PFSK-1 (cell line): ENCODE data around the gene USP49.

Source experiments
- POLR2AphosphoS5 ChIP-seq: IDR thresholded peaks from 2 replicates; pipeline ENCODE4 v1.6.1; 2012; ENCODE audit warnings: low read depth, mild to moderate bottlenecking, control low read depth, low read length, moderate library complexity
- TAF1 ChIP-seq: IDR thresholded peaks from 2 replicates; pipeline ENCODE4 v1.6.1; 2012; ENCODE audit warnings: low read length, control low read depth, borderline replicate concordance; ENCODE audit not compliant: insufficient read depth
- TF ChIP-seq, protein P1 (sequence below), 2 experiments: IDR thresholded peaks; 2 replicates each; pipeline versions ENCODE4 v1.6.1 to v1.8.0; 2011 to 2012; ENCODE audit warnings: low read depth in 2 of 2, low read length in 2 of 2, control low read depth in 1 of 2, inconsistent platforms in 1 of 2, mild to moderate bottlenecking in 1 of 2, moderate library complexity in 1 of 2; ENCODE audit not compliant: insufficient read depth in 1 of 2

DNA sequence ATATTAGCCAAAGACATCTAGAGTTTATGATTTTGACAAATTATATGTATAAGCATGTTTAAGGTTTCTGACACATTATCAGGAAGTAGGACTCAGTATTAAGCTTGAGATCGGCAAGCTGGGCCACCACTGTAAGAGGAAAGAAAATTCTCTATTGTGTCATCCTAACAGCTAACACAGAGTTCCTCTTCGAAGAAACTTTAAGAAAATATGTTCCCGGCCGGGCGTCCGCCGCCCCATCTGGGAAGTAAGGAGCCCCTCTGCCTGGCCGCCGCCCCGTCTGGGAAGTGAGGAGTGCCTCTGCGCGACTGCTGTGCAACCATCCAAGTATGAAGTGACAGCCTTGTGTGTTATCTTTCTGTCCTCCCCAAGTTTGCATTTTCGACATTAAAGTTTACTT, 23.0 kb downstream of the USP49 start:
- TF ChIP-seq POLR2AphosphoS5 (no peak), TAF1 (no peak)
- TF ChIP-seq, protein P1, sequence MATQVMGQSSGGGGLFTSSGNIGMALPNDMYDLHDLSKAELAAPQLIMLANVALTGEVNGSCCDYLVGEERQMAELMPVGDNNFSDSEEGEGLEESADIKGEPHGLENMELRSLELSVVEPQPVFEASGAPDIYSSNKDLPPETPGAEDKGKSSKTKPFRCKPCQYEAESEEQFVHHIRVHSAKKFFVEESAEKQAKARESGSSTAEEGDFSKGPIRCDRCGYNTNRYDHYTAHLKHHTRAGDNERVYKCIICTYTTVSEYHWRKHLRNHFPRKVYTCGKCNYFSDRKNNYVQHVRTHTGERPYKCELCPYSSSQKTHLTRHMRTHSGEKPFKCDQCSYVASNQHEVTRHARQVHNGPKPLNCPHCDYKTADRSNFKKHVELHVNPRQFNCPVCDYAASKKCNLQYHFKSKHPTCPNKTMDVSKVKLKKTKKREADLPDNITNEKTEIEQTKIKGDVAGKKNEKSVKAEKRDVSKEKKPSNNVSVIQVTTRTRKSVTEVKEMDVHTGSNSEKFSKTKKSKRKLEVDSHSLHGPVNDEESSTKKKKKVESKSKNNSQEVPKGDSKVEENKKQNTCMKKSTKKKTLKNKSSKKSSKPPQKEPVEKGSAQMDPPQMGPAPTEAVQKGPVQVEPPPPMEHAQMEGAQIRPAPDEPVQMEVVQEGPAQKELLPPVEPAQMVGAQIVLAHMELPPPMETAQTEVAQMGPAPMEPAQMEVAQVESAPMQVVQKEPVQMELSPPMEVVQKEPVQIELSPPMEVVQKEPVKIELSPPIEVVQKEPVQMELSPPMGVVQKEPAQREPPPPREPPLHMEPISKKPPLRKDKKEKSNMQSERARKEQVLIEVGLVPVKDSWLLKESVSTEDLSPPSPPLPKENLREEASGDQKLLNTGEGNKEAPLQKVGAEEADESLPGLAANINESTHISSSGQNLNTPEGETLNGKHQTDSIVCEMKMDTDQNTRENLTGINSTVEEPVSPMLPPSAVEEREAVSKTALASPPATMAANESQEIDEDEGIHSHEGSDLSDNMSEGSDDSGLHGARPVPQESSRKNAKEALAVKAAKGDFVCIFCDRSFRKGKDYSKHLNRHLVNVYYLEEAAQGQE (IDR thresholded peaks at IDR 0.05; ENCODE audit: insufficient read depth in 1 of 2, low read depth in 2 of 2, low read length in 2 of 2): no peak
